ENCODE results near the gene FGF21.
"Not testable (repeated sequence)": the region's sequence is repeated elsewhere in the genome, so short reads cannot be mapped to it uniquely, and the experiment has no call there.

Gene FGF21

GRCh38 chr19:48755787-48756186, 463 bp downstream of the FGF21 start:
- no peak for DNase-seq

- no peak for DNase-seq
These were observed 888 bp downstream of the FGF21 start for GRCh38 chr19:48756212-48756611.

- DNase-seq: no peak
These were observed 1.4 kb downstream of the FGF21 start for GRCh38 chr19:48756686-48757085.

- DNase-seq: no peak
These were observed 1.9 kb downstream of the FGF21 start for GRCh38 chr19:48757089-48757675.

GRCh38 chr19:48757741-48758144, 2.4 kb downstream of the FGF21 start:
- DNase-seq: no peak

GRCh38 chr19:48760504-48761205, 5.3 kb downstream of the FGF21 start:
- no peak for DNase-seq

GRCh38 chr19:48765816-48766215, 10.5 kb downstream of the FGF21 start:
- not testable (repeated sequence) for DNase-seq

GRCh38 chr19:48768171-48768753, 12.9 kb downstream of the FGF21 start:
- not testable (repeated sequence) for DNase-seq

GRCh38 chr19:48768994-48769713, 13.8 kb downstream of the FGF21 start:
- no peak for DNase-seq

GRCh38 chr19:48770266-48770665, 14.9 kb downstream of the FGF21 start:
- DNase-seq: no peak

GRCh38 chr19:48770734-48771472, 15.6 kb downstream of the FGF21 start:
- DNase-seq: no peak

GRCh38 chr19:48772503-48772953, 17.2 kb downstream of the FGF21 start:
- no peak for DNase-seq

- no peak for DNase-seq
These were observed 21.8 kb downstream of the FGF21 start for GRCh38 chr19:48777139-48777538.

GRCh38 chr19:48777720-48778119, 22.4 kb downstream of the FGF21 start:
- no peak for DNase-seq

- DNase-seq: no peak
These were observed 24.3 kb downstream of the FGF21 start for GRCh38 chr19:48779636-48780035.

GRCh38 chr19:48780631-48781391, 25.5 kb downstream of the FGF21 start:
- no peak for DNase-seq

GRCh38 chr19:48784527-48784926, 29.2 kb downstream of the FGF21 start:
- DNase-seq: no peak

- not testable (repeated sequence) for DNase-seq
These were observed 31.1 kb downstream of the FGF21 start for GRCh38 chr19:48786422-48786821.

GRCh38 chr19:48787331-48787730, 32.0 kb downstream of the FGF21 start:
- not testable (repeated sequence) for DNase-seq

GRCh38 chr19:48793271-48793670, 37.9 kb downstream of the FGF21 start:
- no peak for DNase-seq

GRCh38 chr19:48794291-48794690, 39.0 kb downstream of the FGF21 start:
- no peak for DNase-seq

- peak; percentile 73 to 84 for DNase-seq
These were observed 39.8 kb downstream of the FGF21 start for GRCh38 chr19:48795055-48795684.

Measured in bone marrow (tissue), 2 donors.